HG02642 (cell line): Measurements from ENCODE around the gene ZNF83.

Source experiments
- ATAC-seq: cut with Tn5 transposase; IDR thresholded peaks from one replicate; pipeline ENCODE4 v1.9.1; 2021; ENCODE audit warnings: mild to moderate bottlenecking; ENCODE audit not compliant: unreplicated experiment, poor library complexity

The ZNF83 gene

GRCh38 chr19:52584736-52585440 is 53.3 kb downstream of the ZNF83 start:
- ATAC-seq, result no peak

- peak; percentile 94 for ATAC-seq
Measured at GRCh38 chr19:52570000-52570861, 67.9 kb downstream of the ZNF83 start, which contains the start of gene ZNF701. Gene ZNF701 (plus strand): TSS chr19:52570287. CDS start chr19:52574148, 3,861 bp downstream.

GRCh38 chr19:52569638-52569999 is 68.5 kb downstream of the ZNF83 start:
- ATAC-seq, result peak; percentile 10

GRCh38 chr19:52567921-52568320 is 70.2 kb downstream of the ZNF83 start:
- no peak for ATAC-seq

GRCh38 chr19:52566588-52566987 is 71.6 kb downstream of the ZNF83 start:
- no peak for ATAC-seq

- no peak for ATAC-seq
Measured at GRCh38 chr19:52566121-52566520, 72.0 kb downstream of the ZNF83 start.
